HEK293T (cell line): ENCODE results near the gene TMEM256.

Experiments
- ARNT ChIP-seq: fragments of 450-650 bp; IDR thresholded peaks from 2 replicates; pipeline ENCODE4 v1.6.1; 2017; ENCODE audit warnings: mild to moderate bottlenecking
- BHLHE40 ChIP-seq: fragments of 450-650 bp; IDR thresholded peaks from 2 replicates; pipeline ENCODE4 v1.6.1; 2016; ENCODE audit warnings: mild to moderate bottlenecking, moderate library complexity, borderline replicate concordance
- ELF4 ChIP-seq: fragments of 450-650 bp; IDR thresholded peaks from 2 replicates; pipeline ENCODE4 v1.6.1; 2017; ENCODE audit warnings: antibody characterized with exemption
- FOXA1 ChIP-seq: fragments of 450-650 bp; IDR thresholded peaks from 2 replicates; pipeline ENCODE4 v1.6.1; 2016; ENCODE audit warnings: mild to moderate bottlenecking
- FOXM1 ChIP-seq: fragments of 450-650 bp; IDR thresholded peaks from 2 replicates; pipeline ENCODE4 v1.6.1; 2017; ENCODE audit warnings: mild to moderate bottlenecking, borderline replicate concordance
- HDGF ChIP-seq: fragments of 450-650 bp; IDR thresholded peaks from 2 replicates; pipeline ENCODE4 v1.6.1; 2017; ENCODE audit warnings: antibody characterized with exemption, borderline replicate concordance
- L3MBTL2 ChIP-seq: fragments of 450-650 bp; conservative IDR thresholded peaks from 2 replicates; pipeline ENCODE4 v1.6.1; 2016; ENCODE audit warnings: mild to moderate bottlenecking
- LEF1 ChIP-seq: fragments of 450-650 bp; IDR thresholded peaks from 2 replicates; pipeline ENCODE4 v1.6.1; 2017; ENCODE audit warnings: mild to moderate bottlenecking, borderline replicate concordance
- NFRKB ChIP-seq: fragments of 450-650 bp; IDR thresholded peaks from 2 replicates; pipeline ENCODE4 v1.6.1; 2016; ENCODE audit warnings: mild to moderate bottlenecking, moderate library complexity
- SP1 ChIP-seq: fragments of 450-650 bp; IDR thresholded peaks from 2 replicates; pipeline ENCODE4 v1.6.1; 2017
- SUZ12 ChIP-seq: fragments of 450-650 bp; IDR thresholded peaks from 2 replicates; pipeline ENCODE4 v1.6.1; 2016; ENCODE audit warnings: mild to moderate bottlenecking

- TF ChIP-seq LEF1 (no peak), FOXM1 (no peak), ARNT (no peak), NFRKB (no peak), BHLHE40 (no peak), SUZ12 (no peak), SP1 (no peak), L3MBTL2 (no peak), FOXA1 (no peak), ELF4 (no peak), HDGF (no peak)
Measured at GRCh38 chr17:7431231-7431630, 27.3 kb upstream of the TMEM256 start.
